Stimulated activated CD4-positive, alpha-beta T cell treated with anti-CD3 and anti-CD28 coated beads, TNF-alpha, amount 100 ng/mL, for 24 hours (primary cell): ENCODE measurements around the gene ILDR2.

Experiments
- DNase-seq, 3 experiments: peaks; one replicate each; pipeline ENCODE4 v3.0.0-alpha.2; 2020; ENCODE audit warnings: low read depth in 3 of 3

ILDR2 gene

GRCh38 chr1:166924823-166925541 lies 50.4 kb downstream of the ILDR2 start:
- DNase-seq = no peak

- DNase-seq = no peak
These were observed 54.5 kb downstream of the ILDR2 start for GRCh38 chr1:166920561-166921475.

GRCh38 chr1:166918956-166919316 lies 56.4 kb downstream of the ILDR2 start:
- DNase-seq = no peak

- no peak for DNase-seq
These were observed 57.0 kb downstream of the ILDR2 start for GRCh38 chr1:166918088-166918955.

- DNase-seq = no peak
These were observed 59.4 kb downstream of the ILDR2 start for GRCh38 chr1:166915941-166916340.

GRCh38 chr1:166915042-166915441 lies 60.3 kb downstream of the ILDR2 start:
- no peak for DNase-seq

- DNase-seq = no peak
These were observed 61.2 kb downstream of the ILDR2 start for GRCh38 chr1:166914111-166914510.

GRCh38 chr1:166911624-166912023 lies 63.7 kb downstream of the ILDR2 start:
- no peak for DNase-seq

GRCh38 chr1:166910396-166910994 lies 64.8 kb downstream of the ILDR2 start:
- DNase-seq = peak; percentile 40 to 67 (median 67)

- no peak for DNase-seq
These were observed 66.4 kb downstream of the ILDR2 start for GRCh38 chr1:166908942-166909341.

- no peak for DNase-seq
These were observed 67.6 kb downstream of the ILDR2 start for GRCh38 chr1:166907763-166908162.

- no peak for DNase-seq
These were observed 68.3 kb downstream of the ILDR2 start for GRCh38 chr1:166907051-166907450.

GRCh38 chr1:166906647-166907046 lies 68.7 kb downstream of the ILDR2 start:
- no peak for DNase-seq

GRCh38 chr1:166905900-166906299 lies 69.4 kb downstream of the ILDR2 start:
- DNase-seq = no peak

- DNase-seq = no peak
These were observed 70.2 kb downstream of the ILDR2 start for GRCh38 chr1:166905136-166905535.

GRCh38 chr1:166903232-166903631 lies 72.1 kb downstream of the ILDR2 start:
- no peak for DNase-seq

- no peak for DNase-seq
These were observed 73.1 kb downstream of the ILDR2 start for GRCh38 chr1:166902279-166902678.

- no peak for DNase-seq
These were observed 74.4 kb downstream of the ILDR2 start for GRCh38 chr1:166900987-166901386.

GRCh38 chr1:166899769-166900168 lies 75.6 kb downstream of the ILDR2 start:
- DNase-seq = no peak

GRCh38 chr1:166895766-166896165 lies 79.6 kb downstream of the ILDR2 start:
- DNase-seq = no peak

GRCh38 chr1:166889776-166890175 lies 85.6 kb downstream of the ILDR2 start:
- no peak for DNase-seq
